Activated CD4-positive, alpha-beta T cell treated with anti-CD3 and anti-CD28 coated beads for 24 hours (primary cell): ENCODE data around the gene RERE.
"Not testable (repeated sequence)": the region's sequence is repeated elsewhere in the genome, so short reads cannot be mapped to it uniquely, and the experiment has no call there.

Experiments used
- DNase-seq, 2 donors: peaks; one replicate each; pipeline ENCODE4 v3.0.0-alpha.2; 2020; ENCODE audit warnings: low read depth in 2 of 2

Gene RERE

GRCh38 chr1:8841395-8841794, 24.0 kb upstream of the RERE start:
- no peak for DNase-seq

GRCh38 chr1:8839990-8840389, 22.6 kb upstream of the RERE start:
- DNase-seq: no peak

- DNase-seq: no peak
These were observed 18.7 kb upstream of the RERE start for GRCh38 chr1:8835941-8836643.

DNA sequence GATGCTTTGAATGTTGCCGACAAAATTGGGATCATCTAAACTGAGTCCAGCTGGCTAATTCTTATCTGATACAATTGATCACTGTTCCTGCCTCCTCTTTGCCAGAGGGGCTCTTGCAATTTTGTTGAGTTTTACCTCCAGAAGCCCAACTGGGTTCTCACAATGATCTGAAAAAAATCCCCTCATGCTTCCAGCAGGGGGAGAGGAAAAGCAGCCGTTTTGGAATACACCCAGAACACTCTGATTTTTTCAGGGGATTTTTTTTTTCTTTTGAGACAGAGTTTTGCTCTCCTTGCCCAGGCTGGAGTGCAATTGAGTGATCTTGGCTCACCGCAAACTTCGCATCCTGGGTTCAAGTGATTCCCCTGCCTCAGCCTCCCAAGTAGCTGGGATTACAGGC, 13.9 kb upstream of the RERE start:
- no peak for DNase-seq

DNA sequence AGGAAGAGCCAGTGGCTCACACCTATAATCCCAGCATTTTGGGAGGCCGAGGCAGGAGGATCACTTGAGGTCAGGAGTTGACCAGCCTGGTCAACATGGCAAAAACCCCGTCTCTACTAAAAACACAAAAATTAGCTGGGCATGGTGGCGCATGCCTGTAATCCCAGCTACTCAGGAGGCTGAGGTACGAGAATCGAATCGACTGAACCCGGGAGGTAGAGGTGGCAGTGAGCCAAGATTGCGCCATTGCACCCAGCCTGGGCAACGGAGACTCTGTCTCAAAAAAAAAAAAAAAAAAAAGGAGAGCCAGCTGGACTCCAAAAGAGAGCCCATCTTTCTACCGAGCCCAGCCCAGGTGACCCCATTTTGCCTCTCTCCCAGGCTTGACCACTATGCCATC, 13.3 kb upstream of the RERE start:
- DNase-seq: not testable (repeated sequence)

GRCh38 chr1:8825985-8826481, 8.6 kb upstream of the RERE start:
- DNase-seq: no peak

GRCh38 chr1:8823295-8823664, 5.8 kb upstream of the RERE start:
- no peak for DNase-seq

- no peak for DNase-seq
These were observed 5.2 kb upstream of the RERE start for GRCh38 chr1:8822373-8823294.

- DNase-seq: no peak
These were observed 3.6 kb upstream of the RERE start for GRCh38 chr1:8821084-8821483.

GRCh38 chr1:8818789-8819188, 1.3 kb upstream of the RERE start:
- DNase-seq: not testable (repeated sequence)

DNA sequence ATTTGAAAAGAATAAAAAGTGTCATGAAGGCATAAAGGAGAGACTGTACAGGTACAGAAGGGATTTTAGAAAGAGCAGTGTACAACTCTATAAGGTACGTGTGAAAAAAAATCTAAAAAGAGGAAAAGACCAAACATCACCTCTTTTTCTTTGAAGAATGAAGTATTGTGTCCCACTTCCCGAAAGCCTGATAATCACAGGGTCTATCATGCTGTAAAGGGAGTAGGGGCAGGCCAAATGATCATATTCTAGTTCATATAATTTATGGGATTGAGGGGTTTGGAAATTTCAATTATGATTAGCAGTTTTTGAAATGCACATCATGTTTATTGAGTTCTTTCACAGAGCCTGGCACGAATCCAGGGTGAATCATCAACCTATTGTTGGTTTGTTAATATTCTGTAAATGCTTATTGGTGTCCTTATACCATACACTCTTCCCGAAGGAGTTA, 910 bp upstream of the RERE start:
- DNase-seq: no peak

- DNase-seq: no peak
These were observed 519 bp downstream of the RERE start for GRCh38 chr1:8816831-8817411.

- no peak for DNase-seq
These were observed 1.2 kb downstream of the RERE start for GRCh38 chr1:8816264-8816663.

DNA sequence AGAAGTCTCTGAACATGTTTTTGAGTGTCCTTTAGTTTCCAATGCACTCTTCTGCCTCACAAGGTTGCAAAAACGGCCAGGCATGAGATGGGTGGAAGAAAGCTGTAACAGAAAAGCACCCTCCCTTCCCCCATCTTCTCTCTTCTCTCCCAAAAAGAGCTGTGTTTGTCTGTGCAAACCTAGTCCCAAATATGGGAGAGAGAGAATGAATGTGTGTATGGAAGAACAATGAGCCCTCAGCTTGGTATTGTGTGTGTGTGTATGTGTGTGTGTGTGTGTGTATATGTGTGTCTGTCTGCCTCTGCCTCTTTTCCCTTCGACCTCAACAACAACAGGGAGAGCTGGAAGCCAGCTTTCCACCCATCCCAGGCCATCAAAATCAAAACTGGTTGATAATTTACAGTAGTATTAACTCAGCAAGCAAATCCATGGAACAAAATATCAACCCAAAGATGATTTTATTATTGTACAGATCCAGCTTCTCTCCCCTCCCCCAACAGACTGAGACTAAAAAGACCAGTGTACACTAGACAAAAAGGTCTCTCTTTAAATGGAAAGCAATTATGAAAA, 1.8 kb downstream of the RERE start:
- no peak for DNase-seq

DNA sequence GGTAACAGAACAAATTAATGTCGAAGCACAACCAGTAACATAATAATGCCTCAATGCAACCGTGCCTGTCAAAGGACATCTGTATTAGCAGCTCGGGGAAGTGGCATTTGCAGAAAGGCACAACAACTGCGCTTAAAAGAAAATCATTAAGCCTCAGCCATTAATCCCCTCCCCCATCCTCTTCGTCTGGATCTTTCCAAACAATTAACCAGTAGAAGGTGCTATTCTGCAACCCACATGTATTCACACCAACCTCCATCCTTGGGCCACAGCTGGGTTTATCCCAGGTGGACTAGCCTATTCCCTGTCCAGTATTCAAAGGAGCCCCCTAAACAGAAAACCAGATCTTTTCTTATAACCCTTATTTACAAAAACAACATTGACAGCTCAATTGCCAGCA, 2.6 kb downstream of the RERE start:
- DNase-seq: no peak

- DNase-seq: no peak
These were observed 3.4 kb downstream of the RERE start for GRCh38 chr1:8813991-8814390.

DNA sequence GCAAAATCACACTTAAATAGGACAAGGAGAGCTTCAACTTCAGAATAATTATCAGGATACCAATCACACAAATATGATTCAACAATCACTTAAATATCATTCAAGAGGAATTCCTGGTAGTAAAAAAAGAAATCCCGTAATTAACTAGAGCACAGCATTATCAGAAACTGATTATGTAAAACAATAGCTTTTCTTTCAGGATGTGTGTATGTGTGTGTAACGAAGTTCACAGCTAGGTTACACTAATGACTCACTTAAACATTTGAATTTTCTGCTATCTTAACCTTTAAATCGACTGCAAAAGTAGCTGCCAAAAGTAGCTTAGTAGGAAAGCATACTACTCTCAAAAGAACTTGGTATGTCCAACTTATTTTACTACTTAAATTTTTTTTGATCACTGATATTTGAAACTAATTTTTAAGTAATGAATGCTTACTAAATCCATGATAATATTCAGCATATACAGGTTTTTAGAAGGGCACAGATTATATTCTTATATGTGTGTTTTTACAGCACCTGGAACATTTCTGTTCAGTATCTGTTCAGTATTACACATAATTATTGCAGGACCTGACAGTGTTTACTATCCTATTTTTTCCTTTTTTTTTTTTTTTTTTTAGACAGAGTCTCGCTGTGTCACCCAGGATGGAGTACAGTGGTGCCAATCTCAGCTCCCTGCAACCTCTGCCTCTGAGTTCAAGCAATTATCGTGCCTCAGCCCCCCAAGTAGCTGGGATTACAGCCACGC, 4.2 kb downstream of the RERE start:
- DNase-seq: no peak

DNA sequence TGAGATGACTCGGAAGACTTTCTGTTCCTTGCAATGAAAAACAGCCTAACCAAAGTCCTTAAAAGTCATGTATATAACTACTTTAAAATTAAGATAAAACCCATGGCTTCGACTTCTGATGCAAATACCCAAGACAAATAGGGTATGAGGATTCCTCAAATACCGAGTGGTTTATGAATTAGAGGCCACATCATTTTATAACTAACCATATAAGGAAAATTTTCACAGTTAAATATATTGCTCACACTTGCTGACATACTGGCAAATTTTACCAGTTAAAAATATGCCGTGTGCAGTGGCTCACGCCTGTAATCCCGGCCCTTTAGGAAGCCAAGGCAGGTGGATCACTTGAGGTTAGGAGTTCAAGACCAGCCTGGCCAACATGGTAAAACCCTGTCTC, 5.4 kb downstream of the RERE start:
- no peak for DNase-seq

DNA sequence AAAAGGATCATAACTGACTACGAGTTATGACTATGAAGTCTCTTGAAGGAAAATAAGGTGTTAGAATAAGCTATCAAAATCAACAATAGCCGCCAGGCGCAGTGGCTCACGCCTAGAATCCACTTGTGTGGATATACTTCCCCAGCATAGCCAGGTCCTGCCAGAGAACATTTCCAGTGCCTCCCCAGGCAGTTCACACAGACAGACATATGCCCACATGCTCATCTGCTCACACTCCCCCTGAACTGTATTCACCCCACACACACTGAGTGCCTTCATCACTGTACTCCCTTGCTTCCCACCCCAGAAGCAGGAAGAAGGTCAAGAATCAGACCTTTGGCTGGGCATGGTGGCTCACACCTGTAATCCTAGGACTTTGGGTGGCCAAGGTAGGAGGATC, 6.5 kb downstream of the RERE start:
- DNase-seq: no peak

DNA sequence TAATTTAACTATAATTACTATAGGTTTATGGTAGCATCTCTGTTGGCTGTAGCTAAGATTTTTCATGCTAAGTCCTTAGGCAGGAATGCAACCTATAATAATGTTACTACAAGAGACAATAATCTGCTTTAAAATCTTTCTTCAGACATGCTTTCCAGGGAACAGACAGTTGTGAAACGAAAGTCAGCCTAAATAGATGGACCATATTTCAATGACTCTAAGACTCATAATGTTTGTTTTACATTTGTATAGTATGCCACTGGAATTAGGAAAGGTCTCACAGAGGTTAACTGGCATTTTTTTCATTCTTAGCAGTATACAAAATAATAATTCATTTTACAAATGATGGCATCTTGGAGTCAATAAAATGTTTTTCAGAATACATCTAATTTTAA, 8.1 kb downstream of the RERE start:
- DNase-seq: no peak

GRCh38 chr1:8807004-8807403, 10.4 kb downstream of the RERE start:
- no peak for DNase-seq

- DNase-seq: no peak
These were observed 17.0 kb downstream of the RERE start for GRCh38 chr1:8800416-8800815.
